ENCODE measurements around the gene ATP1A1.

Gene ATP1A1

DNA sequence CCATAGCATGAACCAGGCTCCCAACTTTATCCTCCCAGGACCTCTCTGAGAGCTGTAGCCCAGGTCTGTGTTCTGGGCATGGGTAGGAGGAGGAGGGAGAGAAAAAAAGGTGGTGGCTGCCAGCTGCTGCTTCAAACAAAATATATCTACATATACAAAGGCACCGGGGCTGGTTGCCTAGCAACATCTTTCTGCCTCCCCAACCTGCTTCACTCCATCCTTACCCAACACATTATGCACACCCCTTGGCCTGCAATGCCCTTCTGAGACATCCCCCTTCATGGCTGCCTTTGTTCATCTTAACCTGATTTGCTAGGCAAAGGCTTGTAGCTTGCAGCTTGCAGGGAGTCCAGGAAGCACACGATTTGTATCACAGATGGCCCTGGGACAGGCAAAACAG lies 27.2 kb upstream of the ATP1A1 start:
- DNase-seq, result peak; percentile 55

GRCh38 chr1:116346943-116347673 lies 25.9 kb upstream of the ATP1A1 start:
- no peak for DNase-seq

DNA sequence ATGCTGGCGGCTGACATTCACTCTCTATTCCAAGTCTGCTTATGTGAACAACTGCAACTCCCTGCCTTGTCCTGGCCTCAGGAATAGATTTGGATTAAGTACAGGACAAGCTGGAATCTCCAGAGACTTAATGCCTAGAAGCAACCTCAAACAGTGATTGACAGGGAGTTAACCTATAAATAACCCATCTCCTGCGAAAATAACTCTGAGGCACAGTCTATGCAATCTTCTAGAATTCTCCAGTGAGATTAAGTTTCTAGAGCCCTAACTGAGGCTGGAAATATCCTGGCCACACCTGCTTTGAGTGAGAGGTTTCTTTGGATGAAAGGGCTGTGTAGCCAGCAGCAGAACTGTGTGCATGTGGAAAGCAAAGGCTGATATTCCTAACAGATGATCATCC lies 25.3 kb upstream of the ATP1A1 start:
- DNase-seq, result no peak

GRCh38 chr1:116350097-116350645 lies 22.9 kb upstream of the ATP1A1 start:
- no peak for DNase-seq

- no peak for DNase-seq
Measured at GRCh38 chr1:116351914-116352313, 21.1 kb upstream of the ATP1A1 start.

- DNase-seq, result no peak
Measured at GRCh38 chr1:116352349-116352813, 20.7 kb upstream of the ATP1A1 start.

GRCh38 chr1:116353155-116353554 lies 19.9 kb upstream of the ATP1A1 start:
- DNase-seq, result no peak

DNA sequence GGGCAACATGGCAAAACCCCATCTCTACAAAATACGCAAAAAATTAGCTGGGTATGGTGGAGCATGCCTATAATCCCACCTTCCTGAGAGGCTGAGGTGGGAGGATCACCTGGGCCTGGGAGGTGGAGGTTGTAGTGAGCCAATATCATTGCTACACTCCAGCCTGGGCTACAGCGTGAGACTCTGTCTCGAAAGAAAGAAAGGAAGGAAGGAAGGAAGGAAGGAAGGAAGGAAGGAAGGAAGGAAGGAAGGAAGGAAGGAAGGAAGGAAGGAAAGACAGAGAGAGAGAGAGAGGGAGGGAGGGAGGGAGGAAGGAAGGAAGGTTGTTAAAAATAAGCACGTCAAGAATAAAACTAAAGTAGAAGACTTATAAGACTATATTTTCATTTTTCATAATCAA lies 17.0 kb upstream of the ATP1A1 start:
- DNase-seq, result no peak

GRCh38 chr1:116356673-116357072 lies 16.4 kb upstream of the ATP1A1 start:
- DNase-seq, result no peak

- DNase-seq, result no peak
Measured at GRCh38 chr1:116357487-116357886, 15.6 kb upstream of the ATP1A1 start.

DNA sequence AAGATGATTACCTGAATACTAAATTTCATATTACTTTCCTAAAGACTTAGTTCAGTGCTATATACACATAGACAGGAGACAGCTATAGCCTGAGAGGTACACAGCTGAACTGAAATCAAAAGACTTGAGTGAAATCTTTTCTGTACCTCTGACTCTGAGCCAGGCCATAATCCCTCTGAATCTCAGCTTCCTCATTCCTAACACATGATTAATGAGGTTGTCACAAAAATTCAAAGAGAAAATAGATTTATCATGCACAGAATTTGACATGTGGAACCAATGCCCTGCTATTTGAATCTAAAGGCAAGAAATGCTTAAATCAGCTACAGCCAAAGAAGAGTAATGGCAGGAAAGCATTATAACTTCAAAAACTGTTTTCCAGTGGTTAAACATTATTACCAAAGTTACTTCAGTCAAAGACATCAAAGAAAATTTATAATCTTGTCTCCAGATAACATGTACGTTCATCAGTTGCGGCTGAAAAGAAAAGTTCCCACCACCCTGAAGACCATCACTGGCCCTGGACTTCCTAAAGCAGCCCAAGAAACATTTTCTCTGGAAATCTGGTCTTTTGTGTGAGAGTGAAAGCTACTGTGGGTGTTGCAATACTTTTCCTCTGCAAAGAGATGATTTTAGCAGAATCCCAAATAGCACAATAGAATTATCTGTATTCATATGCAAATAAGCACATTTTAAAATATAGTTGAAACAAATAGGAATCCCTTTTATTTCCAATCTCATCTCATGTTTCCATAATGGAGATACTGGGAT lies 13.8 kb upstream of the ATP1A1 start:
- DNase-seq, result no peak

GRCh38 chr1:116359871-116360270 lies 13.2 kb upstream of the ATP1A1 start:
- no peak for DNase-seq

- DNase-seq, result no peak
Measured at GRCh38 chr1:116360429-116361173, 12.4 kb upstream of the ATP1A1 start.

GRCh38 chr1:116361648-116362047 lies 11.4 kb upstream of the ATP1A1 start:
- no peak for DNase-seq

GRCh38 chr1:116362050-116362449 lies 11.0 kb upstream of the ATP1A1 start:
- no peak for DNase-seq

DNA sequence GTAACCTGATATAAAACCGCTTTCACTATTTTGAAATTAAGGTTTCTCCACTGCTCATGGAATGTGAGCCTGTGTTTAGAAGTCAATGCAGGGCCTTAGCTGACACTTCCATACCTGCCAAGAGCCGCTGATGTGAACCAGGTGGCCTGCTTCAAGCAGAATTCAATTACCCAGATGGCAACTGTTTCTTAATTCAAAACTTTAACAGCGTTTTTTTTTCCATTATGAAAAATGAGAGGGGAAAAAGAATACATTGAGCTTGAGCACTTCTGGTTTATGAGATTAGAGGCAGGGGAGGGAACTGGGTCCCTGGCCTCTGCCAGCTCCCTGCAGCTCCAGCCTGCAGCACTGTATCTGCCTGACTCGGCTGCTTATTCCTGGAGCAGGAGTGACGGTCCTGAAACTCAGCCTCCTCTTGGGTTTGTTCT lies 7.7 kb upstream of the ATP1A1 start:
- no peak for DNase-seq

GRCh38 chr1:116365857-116366256 lies 7.2 kb upstream of the ATP1A1 start:
- no peak for DNase-seq

DNA sequence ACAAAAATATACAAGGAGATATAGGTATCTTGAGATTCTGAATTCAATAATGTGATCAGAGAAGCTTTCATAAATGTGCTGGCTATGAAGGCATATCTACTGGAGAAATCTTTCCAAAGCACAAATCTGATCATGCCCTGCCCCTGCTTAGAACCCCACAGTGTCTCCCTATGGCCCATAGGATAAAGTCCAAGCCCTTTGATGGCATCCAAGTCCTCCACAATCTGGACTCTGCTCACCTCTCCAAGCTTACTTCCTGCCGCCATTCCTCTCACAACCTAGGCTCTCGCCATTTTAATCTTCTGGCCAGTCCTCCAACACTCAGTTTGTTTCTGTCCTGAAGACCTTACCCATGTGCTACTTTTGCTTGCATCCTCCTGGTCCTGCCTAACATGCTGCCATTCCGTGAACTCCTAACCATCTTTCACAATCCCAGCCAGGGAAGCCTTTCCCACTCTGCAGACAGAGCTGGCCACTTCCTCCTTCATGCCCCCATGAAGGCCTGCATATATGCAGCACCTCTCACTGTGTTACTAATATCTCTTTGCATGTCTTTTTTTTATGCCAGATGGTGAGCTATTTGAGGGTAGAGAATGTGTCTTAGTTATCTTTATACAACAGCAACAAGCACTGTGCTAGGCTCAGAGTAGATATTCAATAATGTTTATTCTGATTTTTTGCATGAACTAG lies 5.6 kb upstream of the ATP1A1 start:
- no peak for DNase-seq

DNA sequence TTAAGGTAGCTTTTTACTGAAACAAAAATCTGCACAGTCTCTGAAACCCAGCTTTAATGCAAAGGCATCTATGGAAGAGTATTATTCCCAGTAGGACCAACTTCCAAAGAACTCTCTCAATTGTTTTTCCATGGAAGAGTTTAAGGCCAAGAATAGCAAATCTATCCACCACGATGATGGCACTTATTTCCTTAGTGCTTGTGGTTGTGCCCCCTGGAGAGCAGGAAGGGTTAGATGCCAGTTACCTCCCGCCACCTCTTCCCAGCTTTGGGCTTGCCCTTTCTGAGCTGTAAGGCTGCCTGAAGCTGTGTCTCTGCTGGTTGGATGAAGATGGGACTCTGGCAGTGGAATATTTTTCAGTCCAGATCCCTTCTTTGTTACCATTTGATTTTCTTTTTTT lies 4.8 kb upstream of the ATP1A1 start:
- DNase-seq, result no peak

DNA sequence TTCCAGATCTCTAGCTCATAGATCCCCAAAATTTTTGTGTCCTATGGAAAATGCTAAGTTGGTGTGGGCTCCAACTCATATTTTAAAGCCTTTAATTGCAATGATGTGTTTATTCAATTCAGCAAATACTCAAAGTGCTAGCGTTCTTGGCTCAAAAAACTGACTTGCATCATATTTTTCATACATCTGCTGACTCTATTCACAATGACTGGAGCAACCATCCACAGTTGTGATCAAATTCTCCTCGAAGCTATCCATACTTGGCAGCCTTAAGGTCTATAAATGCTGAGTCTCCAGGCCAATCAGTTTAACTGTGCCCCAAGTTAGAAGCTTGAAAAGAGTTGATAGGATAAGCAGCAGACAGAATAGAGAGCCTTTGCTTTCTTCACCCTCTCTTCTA lies 2.9 kb upstream of the ATP1A1 start:
- DNase-seq, result no peak

DNA sequence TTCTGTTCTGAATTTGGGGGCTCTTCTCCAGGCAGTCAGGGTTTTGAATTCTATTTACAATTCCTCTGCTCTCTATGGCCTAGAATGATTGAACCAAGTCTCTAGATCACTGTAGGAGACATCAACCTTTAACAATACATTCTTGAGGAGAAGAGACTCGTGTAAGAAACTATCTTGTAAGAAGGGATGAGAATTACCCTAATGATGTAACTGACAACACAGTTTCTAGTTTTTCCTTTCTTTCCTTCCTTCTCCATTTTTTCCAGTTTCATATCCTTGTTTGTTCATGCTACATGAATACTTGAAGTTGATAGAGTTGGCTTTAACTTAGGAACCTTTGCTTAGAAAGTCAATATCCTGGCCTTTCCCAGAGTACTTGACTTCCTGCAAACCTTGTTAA lies 1.3 kb upstream of the ATP1A1 start:
- DNase-seq, result peak; percentile 4

- DNase-seq, result peak; percentile 11
Measured at GRCh38 chr1:116372191-116372590, 853 bp upstream of the ATP1A1 start.
